T47D (cell line): ENCODE measurements around the gene DDX23.

ENCODE experiments used
- DNase-seq, 2 experiments: peaks; one replicate each; pipeline versions ENCODE4 v3.0.0 to v3.0.0-alpha.2; 2011 to 2012; ENCODE audit warnings: low read depth in 1 of 2, low spot score in 1 of 2
- JUND ChIP-seq: IDR thresholded peaks from 2 replicates; pipeline ENCODE4 v1.6.1; 2012; ENCODE audit warnings: low read depth
- in situ Hi-C: cut with HindIII; loops from 2 replicates; pipeline ENCODE4 v1.10.0; 2016; ENCODE audit warnings: low sequenced_read_pairs, low pct_unique_long_range_greater_than_20kb

DDX23 gene

GRCh38 chr12:48815126-48816110 is 36.5 kb downstream of the DDX23 start:
- peak; percentile 82 to 94 for DNase-seq
- TF ChIP-seq JUND: no peak
- in situ Hi-C loops: no loop called here

GRCh38 chr12:48814262-48815125 is 37.5 kb downstream of the DDX23 start:
- in situ Hi-C loops: no loop called here
- DNase-seq: peak; percentile 85 to 89
- no peak for TF ChIP-seq JUND

GRCh38 chr12:48813465-48814261 is 38.3 kb downstream of the DDX23 start:
- no peak for DNase-seq
- in situ Hi-C loops: no loop called here
- TF ChIP-seq JUND: no peak

GRCh38 chr12:48812389-48812788 is 39.6 kb downstream of the DDX23 start:
- in situ Hi-C loops: no loop called here
- no peak for TF ChIP-seq JUND
- DNase-seq: no peak

- no peak for TF ChIP-seq JUND
- in situ Hi-C loops: no loop called here
These were observed 40.4 kb downstream of the DDX23 start for GRCh38 chr12:48811437-48812090.

GRCh38 chr12:48810903-48811431 is 41.0 kb downstream of the DDX23 start:
- in situ Hi-C loops: no loop called here
- no peak for TF ChIP-seq JUND
- no peak for DNase-seq

More at GRCh38 chr12:48811437-48812090, 40.4 kb downstream of the DDX23 start:
- no peak for DNase-seq

- TF ChIP-seq JUND: no peak
- in situ Hi-C loops: no loop called here
- no peak for DNase-seq
These were observed 44.0 kb downstream of the DDX23 start for GRCh38 chr12:48807981-48808380.

GRCh38 chr12:48803675-48804074 is 48.3 kb downstream of the DDX23 start:
- DNase-seq: no peak
- no peak for TF ChIP-seq JUND
- in situ Hi-C loops: no loop called here

GRCh38 chr12:48800971-48801370 is 51.0 kb downstream of the DDX23 start:
- TF ChIP-seq JUND: no peak
- in situ Hi-C loops: no loop called here
- DNase-seq: no peak

GRCh38 chr12:48800457-48800856 is 51.5 kb downstream of the DDX23 start:
- no peak for DNase-seq
- in situ Hi-C loops: no loop called here
- no peak for TF ChIP-seq JUND

- TF ChIP-seq JUND: no peak
- in situ Hi-C loops: no loop called here
- DNase-seq: no peak
These were observed 55.0 kb downstream of the DDX23 start for GRCh38 chr12:48796976-48797375.
